Transverse colon (tissue), 4 donors: ENCODE measurements around the gene MSI2. TPM values are rescaled to one million over a fixed set of nuclear protein-coding genes. Genes with fewer than 3 reads are reported as not detected.

Source experiments
- DNase-seq: peaks from one replicate; pipeline ENCODE4 v3.0.0-alpha.2; 2019
- H3K27ac ChIP-seq, 4 donors: fragments of 200-600 bp; sonication (generic); 2 replicates each; pipeline ENCODE4 v1.5.1; 2016 to 2018; ENCODE audit warnings: inconsistent platforms in 4 of 4
- H3K27me3 ChIP-seq: fragments of 200-600 bp; sonication (generic); 2 replicates; pipeline ENCODE4 v1.5.1; 2017; ENCODE audit warnings: inconsistent platforms
- H3K36me3 ChIP-seq, 4 donors: fragments of 200-600 bp; sonication (generic); 2 replicates each; pipeline ENCODE4 v1.5.1; 2017 to 2019; ENCODE audit warnings: inconsistent platforms in 4 of 4
- H3K4me1 ChIP-seq, 4 donors: fragments of 200-600 bp; sonication (generic); 2 replicates each; pipeline ENCODE4 v1.5.1; 2017 to 2020; ENCODE audit warnings: inconsistent platforms in 4 of 4
- H3K4me3 ChIP-seq, 4 donors: fragments of 200-600 bp; sonication (generic); 1 replicate in 1 of 4; 2 replicates in 3 of 4; pipeline versions ENCODE4 v1.5.1 to v1.6.1; 2017 to 2019; ENCODE audit warnings: inconsistent platforms in 4 of 4
- H3K9me3 ChIP-seq, 2 donors: fragments of 200-600 bp; sonication (generic); 2 replicates each; pipeline ENCODE4 v1.5.1; 2017 to 2019; ENCODE audit warnings: inconsistent platforms in 2 of 2
- CTCF ChIP-seq, 5 experiments: fragments of 200-600 bp in 3 of 5; fragments of 450-650 bp in 2 of 5; sonication (generic) in 3 of 5; IDR thresholded peaks; 1 replicate in 2 of 5; 2 replicates in 3 of 5; pipeline ENCODE4 v1.5.1; 2016 to 2017; ENCODE audit warnings: antibody characterized with exemption in 5 of 5, inconsistent platforms in 3 of 5, mild to moderate bottlenecking in 2 of 5, moderate library complexity in 1 of 5
- EP300 ChIP-seq: sonication (generic); formaldehyde crosslinking; IDR thresholded peaks from one replicate; pipeline ENCODE4 v1.6.1; 2017; ENCODE audit warnings: antibody characterized with exemption, low read depth
- POLR2A ChIP-seq: fragments of 450-650 bp; IDR thresholded peaks from one replicate; pipeline ENCODE4 v1.6.1; 2016; ENCODE audit warnings: antibody characterized with exemption, mild to moderate bottlenecking, moderate library complexity
- POLR2AphosphoS5 ChIP-seq, 3 donors: sonication (generic); formaldehyde crosslinking; IDR thresholded peaks; one replicate each; pipeline ENCODE4 v1.6.1; 2016; ENCODE audit warnings: antibody characterized with exemption in 3 of 3
- WGBS, 2 donors: methylation state at CpG; one replicate each; pipeline ENCODE4 v1.1.5; 2018; ENCODE audit warnings: low coverage in 1 of 2; 5-methylcytosine and 5-hydroxymethylcytosine counted together
- in situ Hi-C, 4 donors: fragments of 200-750 bp; cut with MboI; loops; one replicate each; pipeline versions ENCODE4 v1.15.0 to v1.15.1; 2017; ENCODE audit warnings: low sequenced_read_pairs in 3 of 4, low pct_ligation_motif_present in 1 of 4, low pct_unique_long_range_greater_than_20kb in 1 of 4
- intact Hi-C: fragments of 100-400 bp; cut with DNase I; formaldehyde crosslinking; loops from one replicate; pipeline ENCODE4 v1.15.1; 2023; ENCODE audit warnings: low total_unique reads
- total RNA-seq, 4 donors: library from RNA; depleted of rRNA; stranded (reverse); fragments of >200 nt; gene quantifications; one replicate each; pipeline ENCODE4 v1.1.0, GENCODE V29; 2016

Gene MSI2
- total RNA-seq, 4 donors from 2014 or later = 20.6 to 36.0 (median 29.3) TPM

- H3K4me3 ChIP-seq = no peak overlapping the region
- in situ Hi-C loops (no loop called here), intact Hi-C loops (no loop called here)
- DNase-seq = no peak
- H3K4me1 ChIP-seq = peaks cover 0 to 6% (median 2%) of the 10 kb centered on the region in 4 donors
- no peak overlapping the region for H3K27ac ChIP-seq
- TF ChIP-seq EP300 (no peak), POLR2AphosphoS5 (IDR thresholded peaks at IDR 0.05) (no peak), POLR2A (no peak), CTCF (IDR thresholded peaks at IDR 0.05) (no peak)
- H3K9me3 ChIP-seq = no peaks in the 10 kb centered on the region
- H3K36me3 ChIP-seq = no peaks in the 10 kb centered on the region
- H3K27me3 ChIP-seq = no peaks in the 10 kb centered on the region
- WGBS, 2 donors = 95 to 100% methylated on average over 1 of the region's 1 CpG
These were observed 178.0 kb downstream of the MSI2 start for GRCh38 chr17:57434361-57434760.

- DNase-seq = no peak
- Histone ChIP-seq H3K27me3 (no peaks in the 10 kb centered on the region), H3K27ac (no peak overlapping the region), H3K4me1 (peaks cover 0 to 25% (median 15%) of the 10 kb centered on the region in 4 donors), H3K36me3 (no peaks in the 10 kb centered on the region), H3K9me3 (no peaks in the 10 kb centered on the region), H3K4me3 (no peak overlapping the region)
- 40 to 48% methylated on average over 4 of the region's 4 CpGs for WGBS, 2 donors
- intact Hi-C loops = loop anchor here (2.0 kb wide), 1 partner anchor 98 kb away; no protein-coding TSS in a partner anchor
- TF ChIP-seq CTCF (IDR thresholded peaks at IDR 0.05) (no peak), POLR2A (no peak), EP300 (no peak), POLR2AphosphoS5 (IDR thresholded peaks at IDR 0.05) (no peak)
- in situ Hi-C loops = no loop called here
These were observed 180.2 kb downstream of the MSI2 start for GRCh38 chr17:57436565-57436964.

GRCh38 chr17:57438066-57438731 lies 181.9 kb downstream of the MSI2 start:
- intact Hi-C loops (no loop called here), in situ Hi-C loops (no loop called here)
- Histone ChIP-seq H3K9me3 (no peaks in the 10 kb centered on the region), H3K27me3 (no peaks in the 10 kb centered on the region), H3K4me3 (no peak overlapping the region), H3K36me3 (no peaks in the 10 kb centered on the region), H3K27ac (no peak overlapping the region), H3K4me1 (peaks cover 0 to 40% (median 16%) of the 10 kb centered on the region in 4 donors)
- TF ChIP-seq POLR2AphosphoS5 (IDR thresholded peaks at IDR 0.05) (no peak), POLR2A (no peak), EP300 (no peak), CTCF (IDR thresholded peaks at IDR 0.05) (no peak)
- WGBS, 2 donors = 83 to 90% methylated on average over 1 to 9 of the region's 9 CpGs
- no peak for DNase-seq

- Histone ChIP-seq H3K4me3 (no peak overlapping the region), H3K9me3 (no peaks in the 10 kb centered on the region), H3K27ac (no peak overlapping the region), H3K36me3 (no peaks in the 10 kb centered on the region), H3K4me1 (peaks cover 0 to 40% (median 17%) of the 10 kb centered on the region in 4 donors), H3K27me3 (no peaks in the 10 kb centered on the region)
- 98 to 100% methylated on average over 4 to 5 of the region's 5 CpGs for WGBS, 2 donors
- no peak for DNase-seq
- no peak for TF ChIP-seq CTCF (IDR thresholded peaks at IDR 0.05)
- TF ChIP-seq POLR2A = no peak
- no peak for TF ChIP-seq EP300
- no peak for TF ChIP-seq POLR2AphosphoS5 (IDR thresholded peaks at IDR 0.05)
- intact Hi-C loops = no loop called here
- in situ Hi-C loops = no loop called here
These were observed 183.3 kb downstream of the MSI2 start for GRCh38 chr17:57439651-57440050.
